Heart right ventricle (tissue), 16 donors: ENCODE results near the gene COG6. TPM values are rescaled to one million over a fixed set of nuclear protein-coding genes. Genes with fewer than 3 reads are reported as not detected.

Source experiments
- ATAC-seq, 8 donors: fragments of 200-7000 bp; cut with Tn5 transposase; one replicate each; pipeline ENCODE4 v1.9.1; 2020; ENCODE audit warnings: mild to moderate bottlenecking in 8 of 8, moderate library complexity in 8 of 8, moderate number of reproducible peaks in 1 of 8
- DNase-seq, 2 donors: peaks; one replicate each; pipeline ENCODE4 v3.0.0-alpha.2; 2020
- H3K27ac ChIP-seq, 10 donors: fragments of 200-600 bp; sonication (generic) in 2 of 10; one replicate each; pipeline versions ENCODE4 v1.5.0 to v1.8.0; 2020 to 2022; ENCODE audit warnings: mild to moderate bottlenecking in 3 of 10
- H3K27me3 ChIP-seq, 7 donors: fragments of 200-600 bp; one replicate each; pipeline ENCODE4 v1.8.0; 2021 to 2022; ENCODE audit warnings: mild to moderate bottlenecking in 2 of 7
- H3K36me3 ChIP-seq, 9 donors: fragments of 200-600 bp; sonication (generic) in 1 of 9; one replicate each; pipeline versions ENCODE4 v1.5.0 to v1.8.0; 2020 to 2022; ENCODE audit warnings: mild to moderate bottlenecking in 2 of 9
- H3K4me1 ChIP-seq, 9 donors: fragments of 200-600 bp; sonication (generic) in 1 of 9; one replicate each; pipeline versions ENCODE4 v1.5.0 to v1.8.0; 2020 to 2022; ENCODE audit warnings: mild to moderate bottlenecking in 4 of 9
- H3K4me3 ChIP-seq, 10 donors: fragments of 200-600 bp; sonication (generic) in 2 of 10; one replicate each; pipeline versions ENCODE4 v1.5.0 to v1.8.0; 2020 to 2022; ENCODE audit warnings: mild to moderate bottlenecking in 7 of 10, moderate library complexity in 2 of 10
- H3K9me3 ChIP-seq, 11 donors: fragments of 200-600 bp in 10 of 11; sonication (generic) in 2 of 11; one replicate each; pipeline versions ENCODE4 v1.5.0 to v1.8.0; 2013 to 2022; ENCODE audit warnings: mild to moderate bottlenecking in 2 of 11, control low read depth in 1 of 11, moderate library complexity in 1 of 11
- WGBS, 2 donors: extraction: QIAGEN DNeasy Blood & Tissue Kit; methylation state at CpG; one replicate each; pipeline ENCODE4 v1.1.7; 2013; ENCODE audit warnings: inconsistent platforms in 1 of 2; 5-methylcytosine and 5-hydroxymethylcytosine counted together
- intact Hi-C, 10 donors: fragments of 100-400 bp; cut with DNase I; formaldehyde crosslinking; loops; one replicate each; pipeline versions ENCODE4 v1.11.1 to v1.14.2; 2022
- microRNA-seq, 2 donors: library from miRNA; unstranded; fragments of <30 nt; microRNA quantifications; one replicate each; pipeline ENCODE4 v1.2.0, GENCODE V29; 2021
- polyA plus RNA-seq, 2 donors: library from polyadenylated mRNA; stranded (reverse); fragments of 200-250 nt; gene quantifications; one replicate each; pipeline ENCODE4 v1.2.3, GENCODE V29; 2013
- total RNA-seq, 10 donors: library from RNA; stranded (reverse); fragmentation: NEBNext Ultra II Directional in 3 of 10; extraction: Animal tissue kit (Norgen Biotek cat#: 25700) in 3 of 10; gene quantifications; one replicate each; pipeline versions ENCODE4 v1.2.1 to v1.2.4, GENCODE V29; 2021 to 2023
- TF ChIP-seq, protein P1 (sequence below), 9 donors: fragments of 200-600 bp; sonication (generic) in 2 of 9; IDR thresholded peaks; one replicate each; pipeline versions ENCODE4 v1.5.0 to v1.8.0; 2021 to 2022; ENCODE audit warnings: antibody characterized with exemption in 9 of 9, mild to moderate bottlenecking in 5 of 9, moderate library complexity in 1 of 9
- donor health status: Arrhythmogenic right ventricular cardiomyopathy.
- donor health status: ischemic (EF 13 %, LVEDD 7.1; RV severe dilation, severe dysfunction).
- donor health status: healthy with polysubstance abuse.
- donor health status: DM: no; HTN: yes; CAD: no.
- donor health status: DM: no; HTN: no; CAD: no.
- donor health status: ischemic (EF 25% LVEDD 6.9; RV normal size, moderate dysfunction).
- donor health status: ischemic (EF 25% LVEDD 5.7; RV mildly dilated, moderate dysfunction).
- donor health status: healthy.
- donor health status: DM: yes; HTN: yes; CAD: no.
- donor health status: Ischemic cardiomyopathy.
- donor health status: ischemic (EF 35%, LVEDD 5.7; RV mildly dilated, moderate dysfunction).
- donor health status: nonischemic (EF 11% LVEDD 7.7; RV severe dilation, severe dysfunction).
- donor health status: DM: yes; HTN: yes; CAD: no.
- donor health status: PGD.
- donor health status: ischemic (EF 29% LVEDD 5.4; RV normal size, mild dysfunction).
- donor health status: nonischemic (EF 23%, LVEDD 6.1; RV moderate dilation, normal function).

Gene COG6
- total and polyA plus RNA-seq, 12 donors, result 7.0 to 48.3 (median 29.8) TPM

DNA sequence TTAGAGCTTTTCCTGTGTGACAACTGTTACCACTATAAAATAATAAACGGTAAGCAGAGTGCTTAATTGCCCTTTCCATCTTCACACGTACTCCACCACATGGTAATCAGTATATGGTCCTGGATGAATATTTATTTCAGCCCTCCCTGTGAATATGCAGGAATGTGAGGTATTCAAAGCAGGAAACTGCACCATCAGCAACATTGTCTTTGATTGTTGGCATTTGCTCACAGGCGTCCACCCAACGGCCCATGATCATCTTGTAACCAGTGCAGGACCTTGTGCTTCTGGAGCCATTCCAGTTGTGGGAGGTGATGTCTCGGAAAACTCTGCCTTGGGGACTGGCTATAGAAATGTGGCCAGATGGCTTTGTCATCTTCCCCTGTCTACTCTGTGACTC, 132.6 kb downstream of the COG6 start:
- no peak overlapping the region for H3K4me3 ChIP-seq
- H3K27me3 ChIP-seq, result no peaks in the 10 kb centered on the region
- peaks cover 0 to 32% (median 5%) of the 10 kb centered on the region in 9 donors for H3K4me1 ChIP-seq
- H3K9me3 ChIP-seq, result peaks cover 0 to 20% (median 4%) of the 10 kb centered on the region in 11 donors
- DNase-seq (peak; percentile 21 to 44), ATAC-seq (peak; percentile 30 to 84 (median 72))
- whole genome bisulfite sequencing, 2 donors, result 44 to 53% methylated on average over 5 of the region's 5 CpGs
- TF ChIP-seq, protein P1, sequence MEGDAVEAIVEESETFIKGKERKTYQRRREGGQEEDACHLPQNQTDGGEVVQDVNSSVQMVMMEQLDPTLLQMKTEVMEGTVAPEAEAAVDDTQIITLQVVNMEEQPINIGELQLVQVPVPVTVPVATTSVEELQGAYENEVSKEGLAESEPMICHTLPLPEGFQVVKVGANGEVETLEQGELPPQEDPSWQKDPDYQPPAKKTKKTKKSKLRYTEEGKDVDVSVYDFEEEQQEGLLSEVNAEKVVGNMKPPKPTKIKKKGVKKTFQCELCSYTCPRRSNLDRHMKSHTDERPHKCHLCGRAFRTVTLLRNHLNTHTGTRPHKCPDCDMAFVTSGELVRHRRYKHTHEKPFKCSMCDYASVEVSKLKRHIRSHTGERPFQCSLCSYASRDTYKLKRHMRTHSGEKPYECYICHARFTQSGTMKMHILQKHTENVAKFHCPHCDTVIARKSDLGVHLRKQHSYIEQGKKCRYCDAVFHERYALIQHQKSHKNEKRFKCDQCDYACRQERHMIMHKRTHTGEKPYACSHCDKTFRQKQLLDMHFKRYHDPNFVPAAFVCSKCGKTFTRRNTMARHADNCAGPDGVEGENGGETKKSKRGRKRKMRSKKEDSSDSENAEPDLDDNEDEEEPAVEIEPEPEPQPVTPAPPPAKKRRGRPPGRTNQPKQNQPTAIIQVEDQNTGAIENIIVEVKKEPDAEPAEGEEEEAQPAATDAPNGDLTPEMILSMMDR (IDR thresholded peaks at IDR 0.05), result no peak
- no peaks in the 10 kb centered on the region for H3K36me3 ChIP-seq
- H3K27ac ChIP-seq, result peak overlapping the region in 3 of 10 donors; percentile 4 to 42 (median 34)
- intact Hi-C loops, result loop anchor here in 2 of 10 donors (5.0 to 10.0 kb wide), 2 partner anchors 157 to 894 kb away; no protein-coding TSS in a partner anchor

DNA sequence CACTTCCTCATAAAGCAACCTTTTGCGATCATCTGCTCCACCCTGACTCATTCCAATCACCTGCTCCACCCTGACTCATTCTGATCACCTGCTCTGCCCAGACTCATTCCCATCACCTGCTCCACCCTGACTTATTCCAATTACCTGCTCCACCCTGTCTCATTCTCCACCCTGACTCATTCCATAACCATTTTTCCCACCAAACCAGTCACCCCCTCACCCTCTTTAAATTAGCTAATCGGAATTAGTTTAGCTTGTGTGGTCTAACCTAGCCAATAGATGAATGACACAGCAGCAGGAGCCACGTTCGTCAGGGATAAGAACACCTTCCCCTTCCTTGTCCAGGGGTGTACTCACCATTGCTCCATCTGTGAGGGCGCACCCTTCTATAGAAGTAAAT, 134.0 kb downstream of the COG6 start:
- H3K9me3 ChIP-seq, result peaks cover 0 to 32% (median 7%) of the 10 kb centered on the region in 11 donors
- no peaks in the 10 kb centered on the region for H3K27me3 ChIP-seq
- no peaks in the 10 kb centered on the region for H3K36me3 ChIP-seq
- TF ChIP-seq, protein P1 (IDR thresholded peaks at IDR 0.05), result no peak
- 97 to 99% methylated on average over 5 of the region's 5 CpGs for WGBS, 2 donors
- intact Hi-C loops, result loop anchor here in 2 of 10 donors (5.0 to 10.0 kb wide), 2 partner anchors 155 to 893 kb away; no protein-coding TSS in a partner anchor
- DNase-seq, result no peak
- H3K27ac ChIP-seq, result no peak overlapping the region
- H3K4me3 ChIP-seq, result no peak overlapping the region
- no peak for ATAC-seq
- H3K4me1 ChIP-seq, result peaks cover 0 to 32% (median 5%) of the 10 kb centered on the region in 9 donors

Small RNAs within 50 kb of the gene (microRNA-seq; reads per million reads assigned to microRNA genes)
- 0 reads per million in 2 donors for gene MIR4305

Other genes starting within 250 kb of the COG6 start
- 10 to 100 TPM; 41.5 to 65.8 (median 58.2) TPM for gene LHFPL6, start 52.5 kb upstream of the COG6 start, total RNA-seq
- gene LHFPL6, start 52.5 kb upstream of the COG6 start, polyA plus RNA-seq, result 10 to 100 TPM; 44.3 to 50.8 TPM